WTC11 (cell line): ENCODE measurements around the gene CACNG4. TPM values are rescaled to one million over a fixed set of nuclear protein-coding genes. Genes with fewer than 3 reads are reported as not detected.

Experiments
- ATAC-seq: fragments of 200-7000 bp; cut with Tn5 transposase; 2 replicates; pipeline ENCODE4 v1.10.0; 2021; ENCODE audit warnings: mild to moderate bottlenecking, moderate library complexity
- CTCF ChIA-PET: fragments of 300-600 bp; sonication (Branson Sonifier 250); formaldehyde crosslinking; loops from one replicate; lab custom pipeline; 2021; ENCODE audit warnings: antibody characterized with exemption; lab: Charles Lee
- POLR2A ChIA-PET: fragments of 350-600 bp; sonication (Branson Sonifier 250); formaldehyde crosslinking; loops from one replicate; lab custom pipeline; 2021; ENCODE audit warnings: antibody characterized with exemption; lab: Charles Lee
- DNase-seq: peaks from one replicate; pipeline ENCODE4 v3.0.0; 2021; ENCODE audit warnings: low spot score
- H3K27ac Mint-ChIP-seq: 2 replicates; pipeline ENCODE4 v1.8.0; 2021; ENCODE audit warnings: mixed read lengths
- H3K27me3 Mint-ChIP-seq: 2 replicates; pipeline ENCODE4 v1.8.0; 2021; ENCODE audit warnings: low read depth, mild to moderate bottlenecking, moderate library complexity, mixed read lengths
- H3K36me3 Mint-ChIP-seq: 2 replicates; pipeline ENCODE4 v1.8.0; 2021; ENCODE audit warnings: mixed read lengths
- H3K4me1 Mint-ChIP-seq: 2 replicates; pipeline ENCODE4 v1.8.0; 2022; ENCODE audit warnings: mixed read lengths
- H3K4me3 Mint-ChIP-seq: 2 replicates; pipeline ENCODE4 v1.8.0; 2021; ENCODE audit warnings: mild to moderate bottlenecking, moderate library complexity, mixed read lengths
- H3K9me3 Mint-ChIP-seq: 2 replicates; pipeline ENCODE4 v1.8.0; 2021; ENCODE audit warnings: mixed read lengths
- CREM ChIP-seq: sonication (generic); formaldehyde crosslinking; IDR thresholded peaks from 2 replicates; pipeline ENCODE4 v1.8.1; 2022; ENCODE audit warnings: mild to moderate bottlenecking, missing genetic modification reagents, moderate library complexity
- GRHL2 ChIP-seq: fragments of 250-450 bp; sonication (Bioruptor Pico); IDR thresholded peaks from 2 replicates; pipeline ENCODE4 v1.8.0; 2022; ENCODE audit warnings: mild to moderate bottlenecking, moderate library complexity; ENCODE audit not compliant: insufficient replicate concordance, severe bottlenecking
- GTF2I ChIP-seq: fragments of 250-450 bp; sonication (Bioruptor Pico); conservative IDR thresholded peaks from 2 replicates; pipeline ENCODE4 v1.4.0; 2021; ENCODE audit warnings: mild to moderate bottlenecking
- JAZF1 ChIP-seq: fragments of 250-450 bp; sonication (Bioruptor Pico); IDR thresholded peaks from 2 replicates; pipeline ENCODE4 v1.9.0; 2021; ENCODE audit warnings: moderate library complexity, mild to moderate bottlenecking, inconsistent platforms
- KAT7 ChIP-seq: sonication (generic); formaldehyde crosslinking; IDR thresholded peaks from 2 replicates; pipeline ENCODE4 v1.8.1; 2023; ENCODE audit warnings: missing genetic modification reagents, mild to moderate bottlenecking, borderline replicate concordance
- MXD4 ChIP-seq: fragments of 250-450 bp; sonication (Bioruptor Pico); IDR thresholded peaks from 2 replicates; pipeline ENCODE4 v1.8.0; 2021; ENCODE audit warnings: mild to moderate bottlenecking, moderate library complexity, borderline replicate concordance
- OVOL2 ChIP-seq: fragments of 250-450 bp; sonication (Bioruptor Pico); IDR thresholded peaks from 2 replicates; pipeline ENCODE4 v1.9.0; 2021; ENCODE audit warnings: mild to moderate bottlenecking, borderline replicate concordance
- SMAD4 ChIP-seq: sonication (generic); formaldehyde crosslinking; IDR thresholded peaks from 2 replicates; pipeline ENCODE4 v1.8.0; 2022; ENCODE audit warnings: mild to moderate bottlenecking, missing genetic modification reagents
- TCF7 ChIP-seq: sonication (generic); formaldehyde crosslinking; IDR thresholded peaks from 2 replicates; pipeline ENCODE4 v1.8.0; 2022; ENCODE audit warnings: mild to moderate bottlenecking, low read depth, missing genetic modification reagents, moderate library complexity
- ZBTB21 ChIP-seq: sonication (generic); formaldehyde crosslinking; IDR thresholded peaks from 2 replicates; pipeline ENCODE4 v1.8.1; 2023; ENCODE audit warnings: mild to moderate bottlenecking, missing genetic modification reagents, borderline replicate concordance
- ZNF317 ChIP-seq: sonication (generic); formaldehyde crosslinking; IDR thresholded peaks from 2 replicates; pipeline ENCODE4 v1.8.1; 2023; ENCODE audit warnings: low read depth, mild to moderate bottlenecking, moderate library complexity, missing genetic modification reagents, borderline replicate concordance
- ZNF423 ChIP-seq: fragments of 250-450 bp; sonication (Bioruptor Pico); IDR thresholded peaks from 2 replicates; pipeline ENCODE4 v2.1.2; 2022; ENCODE audit warnings: mild to moderate bottlenecking, moderate library complexity
- total RNA-seq: library from RNA; stranded (reverse); gene quantifications from 3 replicates; pipeline ENCODE4 v1.2.3, GENCODE V29; 2021
- TF ChIP-seq, protein P1 (sequence below): fragments of 250-450 bp; sonication (Bioruptor Pico); IDR thresholded peaks from 2 replicates; pipeline ENCODE4 v1.8.0; 2021; ENCODE audit warnings: mild to moderate bottlenecking
- TF ChIP-seq, protein P2 (sequence below): sonication (generic); formaldehyde crosslinking; IDR thresholded peaks from 2 replicates; pipeline ENCODE4 v1.8.1; 2023; ENCODE audit warnings: mild to moderate bottlenecking, missing genetic modification reagents, moderate library complexity
- TF ChIP-seq, protein P3 (sequence below): sonication (generic); formaldehyde crosslinking; IDR thresholded peaks from 2 replicates; pipeline ENCODE4 v1.8.0; 2022; ENCODE audit warnings: missing genetic modification reagents
- TF ChIP-seq, protein P4 (sequence below): fragments of 200-600 bp; IDR thresholded peaks from 2 replicates; pipeline ENCODE4 v1.8.0; 2022; ENCODE audit warnings: antibody characterized with exemption
- TF ChIP-seq, protein P5 (sequence below): sonication (generic); formaldehyde crosslinking; IDR thresholded peaks from 2 replicates; pipeline ENCODE4 v1.8.1; 2023; ENCODE audit warnings: mild to moderate bottlenecking, moderate library complexity, missing genetic modification reagents
- TF ChIP-seq, protein P6 (sequence below): fragments of 250-450 bp; sonication (Bioruptor Pico); IDR thresholded peaks from 2 replicates; pipeline ENCODE4 v1.9.0; 2021; ENCODE audit warnings: mild to moderate bottlenecking
- TF ChIP-seq, protein P7 (sequence below): sonication (generic); formaldehyde crosslinking; IDR thresholded peaks from 2 replicates; pipeline ENCODE4 v1.8.1; 2022; ENCODE audit warnings: mild to moderate bottlenecking, missing genetic modification reagents, moderate library complexity, borderline replicate concordance

Gene CACNG4
- total RNA-seq, 1 experiment from 2014 or later = 3.4 TPM

DNA sequence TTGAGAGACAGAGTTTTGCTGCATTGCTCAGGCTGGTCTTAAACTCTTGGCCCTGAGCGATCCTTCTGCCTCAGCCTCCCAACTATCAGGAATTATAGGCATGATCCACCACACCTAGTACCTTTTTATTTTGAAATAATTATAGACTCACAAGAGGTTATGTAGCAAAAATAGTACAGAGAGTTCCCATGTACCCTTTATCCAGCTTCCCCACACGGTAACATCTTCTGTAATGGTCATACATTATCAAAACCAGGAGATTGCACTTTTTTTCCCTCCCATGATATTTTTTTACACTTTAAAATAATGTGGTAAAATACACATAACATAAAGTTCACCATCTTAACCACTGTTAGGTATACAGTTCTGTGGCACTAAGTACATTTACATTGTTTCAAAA, 28.8 kb upstream of the CACNG4 start (continued):
- TF ChIP-seq, protein P1, sequence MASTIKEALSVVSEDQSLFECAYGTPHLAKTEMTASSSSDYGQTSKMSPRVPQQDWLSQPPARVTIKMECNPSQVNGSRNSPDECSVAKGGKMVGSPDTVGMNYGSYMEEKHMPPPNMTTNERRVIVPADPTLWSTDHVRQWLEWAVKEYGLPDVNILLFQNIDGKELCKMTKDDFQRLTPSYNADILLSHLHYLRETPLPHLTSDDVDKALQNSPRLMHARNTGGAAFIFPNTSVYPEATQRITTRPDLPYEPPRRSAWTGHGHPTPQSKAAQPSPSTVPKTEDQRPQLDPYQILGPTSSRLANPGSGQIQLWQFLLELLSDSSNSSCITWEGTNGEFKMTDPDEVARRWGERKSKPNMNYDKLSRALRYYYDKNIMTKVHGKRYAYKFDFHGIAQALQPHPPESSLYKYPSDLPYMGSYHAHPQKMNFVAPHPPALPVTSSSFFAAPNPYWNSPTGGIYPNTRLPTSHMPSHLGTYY (CRISPR knock-in tag) = no peak
- TF ChIP-seq MXD4 (CRISPR knock-in tag) (no peak), GRHL2 (CRISPR knock-in tag) (no peak)

DNA sequence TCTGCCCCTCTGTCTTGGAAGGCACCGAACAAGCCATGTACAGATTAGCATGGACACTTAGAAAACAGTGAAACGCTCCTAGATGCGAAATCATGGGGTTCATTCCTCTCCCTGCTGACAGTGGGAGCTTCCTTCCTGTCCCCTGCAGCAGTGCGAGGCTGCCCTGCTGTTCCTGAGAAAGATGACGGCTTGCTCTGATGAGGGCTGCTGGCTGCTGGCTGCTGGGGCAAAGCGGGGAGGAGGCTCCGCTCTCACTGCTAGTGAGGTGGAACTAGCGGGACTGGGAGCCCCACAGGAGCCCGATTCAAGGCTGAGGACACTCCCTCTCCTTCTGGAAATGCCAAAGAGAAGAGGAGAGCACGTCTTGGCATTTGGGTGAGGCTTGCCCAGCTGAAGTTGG, 25.9 kb upstream of the CACNG4 start:
- DNase-seq (no peak), ATAC-seq (no peak)
- H3K9me3 Mint-ChIP-seq = peaks cover 39% of the 10 kb centered on the region
- POLR2A ChIA-PET = no interaction called here
- CTCF ChIA-PET = interaction anchor here (0.5 to 0.6 kb wide), 2 partner anchors 17 to 192 kb away, joined by 3 read pairs; no protein-coding TSS in a partner anchor
- H3K36me3 Mint-ChIP-seq = peaks cover 20% of the 10 kb centered on the region
- H3K4me1 Mint-ChIP-seq = 0 out of 2 replicates have a peak, but pooled peaks cover 7% of the 10 kb centered on the region
- H3K27me3 Mint-ChIP-seq = no peaks in the 10 kb centered on the region; the same call in none of the 2 replicates
- no peak overlapping the region for H3K4me3 Mint-ChIP-seq
- no peak overlapping the region for H3K27ac Mint-ChIP-seq
- TF ChIP-seq, protein P2, sequence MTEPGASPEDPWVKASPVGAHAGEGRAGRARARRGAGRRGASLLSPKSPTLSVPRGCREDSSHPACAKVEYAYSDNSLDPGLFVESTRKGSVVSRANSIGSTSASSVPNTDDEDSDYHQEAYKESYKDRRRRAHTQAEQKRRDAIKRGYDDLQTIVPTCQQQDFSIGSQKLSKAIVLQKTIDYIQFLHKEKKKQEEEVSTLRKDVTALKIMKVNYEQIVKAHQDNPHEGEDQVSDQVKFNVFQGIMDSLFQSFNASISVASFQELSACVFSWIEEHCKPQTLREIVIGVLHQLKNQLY (CRISPR knock-in tag) = no peak
- TF ChIP-seq TCF7 (CRISPR knock-in tag) = no peak
- no peak for TF ChIP-seq ZNF423
- no peak for TF ChIP-seq KAT7 (CRISPR knock-in tag)
- TF ChIP-seq, protein P3, sequence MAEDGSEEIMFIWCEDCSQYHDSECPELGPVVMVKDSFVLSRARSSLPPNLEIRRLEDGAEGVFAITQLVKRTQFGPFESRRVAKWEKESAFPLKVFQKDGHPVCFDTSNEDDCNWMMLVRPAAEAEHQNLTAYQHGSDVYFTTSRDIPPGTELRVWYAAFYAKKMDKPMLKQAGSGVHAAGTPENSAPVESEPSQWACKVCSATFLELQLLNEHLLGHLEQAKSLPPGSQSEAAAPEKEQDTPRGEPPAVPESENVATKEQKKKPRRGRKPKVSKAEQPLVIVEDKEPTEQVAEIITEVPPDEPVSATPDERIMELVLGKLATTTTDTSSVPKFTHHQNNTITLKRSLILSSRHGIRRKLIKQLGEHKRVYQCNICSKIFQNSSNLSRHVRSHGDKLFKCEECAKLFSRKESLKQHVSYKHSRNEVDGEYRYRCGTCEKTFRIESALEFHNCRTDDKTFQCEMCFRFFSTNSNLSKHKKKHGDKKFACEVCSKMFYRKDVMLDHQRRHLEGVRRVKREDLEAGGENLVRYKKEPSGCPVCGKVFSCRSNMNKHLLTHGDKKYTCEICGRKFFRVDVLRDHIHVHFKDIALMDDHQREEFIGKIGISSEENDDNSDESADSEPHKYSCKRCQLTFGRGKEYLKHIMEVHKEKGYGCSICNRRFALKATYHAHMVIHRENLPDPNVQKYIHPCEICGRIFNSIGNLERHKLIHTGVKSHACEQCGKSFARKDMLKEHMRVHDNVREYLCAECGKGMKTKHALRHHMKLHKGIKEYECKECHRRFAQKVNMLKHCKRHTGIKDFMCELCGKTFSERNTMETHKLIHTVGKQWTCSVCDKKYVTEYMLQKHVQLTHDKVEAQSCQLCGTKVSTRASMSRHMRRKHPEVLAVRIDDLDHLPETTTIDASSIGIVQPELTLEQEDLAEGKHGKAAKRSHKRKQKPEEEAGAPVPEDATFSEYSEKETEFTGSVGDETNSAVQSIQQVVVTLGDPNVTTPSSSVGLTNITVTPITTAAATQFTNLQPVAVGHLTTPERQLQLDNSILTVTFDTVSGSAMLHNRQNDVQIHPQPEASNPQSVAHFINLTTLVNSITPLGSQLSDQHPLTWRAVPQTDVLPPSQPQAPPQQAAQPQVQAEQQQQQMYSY (CRISPR knock-in tag) = no peak
- TF ChIP-seq, protein P4, sequence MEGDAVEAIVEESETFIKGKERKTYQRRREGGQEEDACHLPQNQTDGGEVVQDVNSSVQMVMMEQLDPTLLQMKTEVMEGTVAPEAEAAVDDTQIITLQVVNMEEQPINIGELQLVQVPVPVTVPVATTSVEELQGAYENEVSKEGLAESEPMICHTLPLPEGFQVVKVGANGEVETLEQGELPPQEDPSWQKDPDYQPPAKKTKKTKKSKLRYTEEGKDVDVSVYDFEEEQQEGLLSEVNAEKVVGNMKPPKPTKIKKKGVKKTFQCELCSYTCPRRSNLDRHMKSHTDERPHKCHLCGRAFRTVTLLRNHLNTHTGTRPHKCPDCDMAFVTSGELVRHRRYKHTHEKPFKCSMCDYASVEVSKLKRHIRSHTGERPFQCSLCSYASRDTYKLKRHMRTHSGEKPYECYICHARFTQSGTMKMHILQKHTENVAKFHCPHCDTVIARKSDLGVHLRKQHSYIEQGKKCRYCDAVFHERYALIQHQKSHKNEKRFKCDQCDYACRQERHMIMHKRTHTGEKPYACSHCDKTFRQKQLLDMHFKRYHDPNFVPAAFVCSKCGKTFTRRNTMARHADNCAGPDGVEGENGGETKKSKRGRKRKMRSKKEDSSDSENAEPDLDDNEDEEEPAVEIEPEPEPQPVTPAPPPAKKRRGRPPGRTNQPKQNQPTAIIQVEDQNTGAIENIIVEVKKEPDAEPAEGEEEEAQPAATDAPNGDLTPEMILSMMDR = no peak
- TF ChIP-seq OVOL2 (CRISPR knock-in tag) = no peak
- no peak for TF ChIP-seq JAZF1
- no peak for TF ChIP-seq ZBTB21
- TF ChIP-seq MXD4 (CRISPR knock-in tag) = no peak
- TF ChIP-seq SMAD4 (CRISPR knock-in tag) = no peak
- no peak for TF ChIP-seq GTF2I
- TF ChIP-seq, protein P5, sequence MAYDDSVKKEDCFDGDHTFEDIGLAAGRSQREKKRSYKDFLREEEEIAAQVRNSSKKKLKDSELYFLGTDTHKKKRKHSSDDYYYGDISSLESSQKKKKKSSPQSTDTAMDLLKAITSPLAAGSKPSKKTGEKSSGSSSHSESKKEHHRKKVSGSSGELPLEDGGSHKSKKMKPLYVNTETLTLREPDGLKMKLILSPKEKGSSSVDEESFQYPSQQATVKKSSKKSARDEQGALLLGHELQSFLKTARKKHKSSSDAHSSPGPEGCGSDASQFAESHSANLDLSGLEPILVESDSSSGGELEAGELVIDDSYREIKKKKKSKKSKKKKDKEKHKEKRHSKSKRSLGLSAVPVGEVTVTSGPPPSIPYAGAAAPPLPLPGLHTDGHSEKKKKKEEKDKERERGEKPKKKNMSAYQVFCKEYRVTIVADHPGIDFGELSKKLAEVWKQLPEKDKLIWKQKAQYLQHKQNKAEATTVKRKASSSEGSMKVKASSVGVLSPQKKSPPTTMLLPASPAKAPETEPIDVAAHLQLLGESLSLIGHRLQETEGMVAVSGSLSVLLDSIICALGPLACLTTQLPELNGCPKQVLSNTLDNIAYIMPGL (CRISPR knock-in tag) = no peak
- TF ChIP-seq CREM (CRISPR knock-in tag) = no peak
- TF ChIP-seq, protein P6, sequence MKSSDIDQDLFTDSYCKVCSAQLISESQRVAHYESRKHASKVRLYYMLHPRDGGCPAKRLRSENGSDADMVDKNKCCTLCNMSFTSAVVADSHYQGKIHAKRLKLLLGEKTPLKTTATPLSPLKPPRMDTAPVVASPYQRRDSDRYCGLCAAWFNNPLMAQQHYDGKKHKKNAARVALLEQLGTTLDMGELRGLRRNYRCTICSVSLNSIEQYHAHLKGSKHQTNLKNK (CRISPR knock-in tag) = no peak
- no peak for TF ChIP-seq ZNF317 (CRISPR knock-in tag)
- TF ChIP-seq, protein P7, sequence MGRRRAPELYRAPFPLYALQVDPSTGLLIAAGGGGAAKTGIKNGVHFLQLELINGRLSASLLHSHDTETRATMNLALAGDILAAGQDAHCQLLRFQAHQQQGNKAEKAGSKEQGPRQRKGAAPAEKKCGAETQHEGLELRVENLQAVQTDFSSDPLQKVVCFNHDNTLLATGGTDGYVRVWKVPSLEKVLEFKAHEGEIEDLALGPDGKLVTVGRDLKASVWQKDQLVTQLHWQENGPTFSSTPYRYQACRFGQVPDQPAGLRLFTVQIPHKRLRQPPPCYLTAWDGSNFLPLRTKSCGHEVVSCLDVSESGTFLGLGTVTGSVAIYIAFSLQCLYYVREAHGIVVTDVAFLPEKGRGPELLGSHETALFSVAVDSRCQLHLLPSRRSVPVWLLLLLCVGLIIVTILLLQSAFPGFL = no peak
